Stomach (tissue), 9 donors: ENCODE results near the gene NDOR1. TPM values are rescaled to one million over a fixed set of nuclear protein-coding genes. Genes with fewer than 3 reads are reported as not detected.
A peak's percentile ranks its signal among the peaks of the same experiment; 100 is the strongest.

Source experiments
- DNase-seq, 2 donors: peaks; one replicate each; pipeline versions ENCODE4 v3.0.0 to v3.0.0-alpha.2; 2013 to 2019
- H3K27ac ChIP-seq, 5 donors: fragments of 200-600 bp in 4 of 5; sonication (generic) in 4 of 5; one replicate each; pipeline ENCODE4 v1.5.1; 2013 to 2019; ENCODE audit warnings: mild to moderate bottlenecking in 1 of 5, moderate library complexity in 1 of 5
- H3K27me3 ChIP-seq, 3 donors: fragments of 200-600 bp; sonication (generic); one replicate each; pipeline ENCODE4 v1.5.1; 2017 to 2019; ENCODE audit warnings: mixed run types in 1 of 3
- H3K36me3 ChIP-seq, 4 donors: fragments of 200-600 bp; sonication (generic); 1 replicate in 3 of 4; 2 replicates in 1 of 4; pipeline ENCODE4 v1.5.1; 2016 to 2019
- H3K4me1 ChIP-seq, 4 donors: fragments of 200-600 bp; sonication (generic); one replicate each; pipeline ENCODE4 v1.5.1; 2016 to 2019
- H3K4me3 ChIP-seq, 4 donors: fragments of 200-600 bp; sonication (generic) in 3 of 4; one replicate each; pipeline ENCODE4 v1.5.1; 2016 to 2019; ENCODE audit warnings: mild to moderate bottlenecking in 1 of 4
- H3K9me3 ChIP-seq, 4 donors: fragments of 200-600 bp; sonication (generic); one replicate each; pipeline ENCODE4 v1.5.1; 2016 to 2019
- EP300 ChIP-seq: sonication (generic); formaldehyde crosslinking; IDR thresholded peaks from one replicate; pipeline ENCODE4 v1.6.1; 2017; ENCODE audit warnings: antibody characterized with exemption
- POLR2A ChIP-seq, 4 donors: fragments of 450-650 bp; IDR thresholded peaks; one replicate each; pipeline ENCODE4 v1.6.1; 2016; ENCODE audit warnings: antibody characterized with exemption in 4 of 4, control low read depth in 2 of 4, mild to moderate bottlenecking in 1 of 4, moderate library complexity in 1 of 4
- POLR2AphosphoS5 ChIP-seq, 3 donors: sonication (generic); formaldehyde crosslinking; IDR thresholded peaks; one replicate each; pipeline ENCODE4 v1.6.1; 2016; ENCODE audit warnings: antibody characterized with exemption in 3 of 3
- WGBS, 5 donors: extraction: QIAGEN DNeasy Blood & Tissue Kit in 3 of 5; methylation state at CpG; one replicate each; pipeline versions ENCODE4 v1.1.5 to v1.1.7; 2013 to 2018; 5-methylcytosine and 5-hydroxymethylcytosine counted together
- intact Hi-C: fragments of 100-400 bp; cut with DNase I; formaldehyde crosslinking; loops from one replicate; pipeline ENCODE4 v1.15.1; 2023; ENCODE audit warnings: low total_unique reads
- polyA plus RNA-seq, 3 donors: library from polyadenylated mRNA; stranded (reverse); fragments of 200-250 nt; gene quantifications; one replicate each; pipeline ENCODE4 v1.2.3, GENCODE V29; 2013
- total RNA-seq, 5 donors: library from RNA; depleted of rRNA; stranded (reverse); fragments of >200 nt; gene quantifications; one replicate each; pipeline versions ENCODE4 v1.1.0 to v1.2.3, GENCODE V29; 2014 to 2016
- TF ChIP-seq, protein P1 (sequence below), 7 experiments: fragments of 450-650 bp in 4 of 7; fragments of 200-600 bp in 3 of 7; sonication (generic) in 3 of 7; IDR thresholded peaks; one replicate each; pipeline ENCODE4 v1.5.1; 2016 to 2019; ENCODE audit warnings: antibody characterized with exemption in 7 of 7, control low read depth in 2 of 7, mild to moderate bottlenecking in 1 of 7
- donor health status: healthy with polysubstance abuse.
- donor health status: Bipolar disorder and iron deficiency.
- donor health status: healthy.

NDOR1 gene
- total and polyA plus RNA-seq, 8 donors, result 0.89 to 105 (median 7.9) TPM

DNA sequence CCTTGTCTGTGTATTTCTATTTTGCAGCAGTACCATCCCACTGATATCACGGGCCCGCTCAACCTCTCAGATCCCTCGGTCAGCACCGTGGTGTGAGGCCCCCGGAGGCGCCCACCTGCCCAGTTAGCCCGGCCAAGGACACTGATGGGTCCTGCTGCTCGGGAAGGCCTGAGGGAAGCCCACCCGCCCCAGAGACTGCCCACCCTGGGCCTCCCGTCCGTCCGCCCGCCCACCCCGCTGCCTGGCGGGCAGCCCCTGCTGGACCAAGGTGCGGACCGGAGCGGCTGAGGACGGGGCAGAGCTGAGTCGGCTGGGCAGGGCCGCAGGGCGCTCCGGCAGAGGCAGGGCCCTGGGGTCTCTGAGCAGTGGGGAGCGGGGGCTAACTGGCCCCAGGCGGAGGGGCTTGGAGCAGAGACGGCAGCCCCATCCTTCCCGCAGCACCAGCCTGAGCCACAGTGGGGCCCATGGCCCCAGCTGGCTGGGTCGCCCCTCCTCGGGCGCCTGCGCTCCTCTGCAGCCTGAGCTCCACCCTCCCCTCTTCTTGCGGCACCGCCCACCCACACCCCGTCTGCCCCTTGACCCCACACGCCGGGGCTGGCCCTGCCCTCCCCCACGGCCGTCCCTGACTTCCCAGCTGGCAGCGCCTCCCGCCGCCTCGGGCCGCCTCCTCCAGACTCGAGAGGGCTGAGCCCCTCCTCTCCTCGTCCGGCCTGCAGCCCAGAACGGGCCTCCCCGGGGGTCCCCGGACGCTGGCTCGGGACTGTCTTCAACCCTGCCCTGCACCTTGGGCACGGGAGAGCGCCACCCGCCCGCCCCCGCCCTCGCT lies 37.5 kb upstream of the NDOR1 start:
- 2 to 7% (median 4%) methylated on average over 15 to 57 of the region's 57 CpGs for WGBS, 5 donors
- peak overlapping the region in 1 of 5 donors; percentile 66 for H3K27ac ChIP-seq
- peaks cover 28 to 100% (median 96%) of the 10 kb centered on the region in 3 donors for H3K27me3 ChIP-seq
- H3K4me1 ChIP-seq, result peaks cover 47 to 69% (median 54%) of the 10 kb centered on the region in 4 donors
- H3K9me3 ChIP-seq, result no peaks in the 10 kb centered on the region
- H3K36me3 ChIP-seq, result no peaks in the 10 kb centered on the region
- intact Hi-C loops, result no loop called here
- TF ChIP-seq EP300, result no peak
- TF ChIP-seq, protein P1, sequence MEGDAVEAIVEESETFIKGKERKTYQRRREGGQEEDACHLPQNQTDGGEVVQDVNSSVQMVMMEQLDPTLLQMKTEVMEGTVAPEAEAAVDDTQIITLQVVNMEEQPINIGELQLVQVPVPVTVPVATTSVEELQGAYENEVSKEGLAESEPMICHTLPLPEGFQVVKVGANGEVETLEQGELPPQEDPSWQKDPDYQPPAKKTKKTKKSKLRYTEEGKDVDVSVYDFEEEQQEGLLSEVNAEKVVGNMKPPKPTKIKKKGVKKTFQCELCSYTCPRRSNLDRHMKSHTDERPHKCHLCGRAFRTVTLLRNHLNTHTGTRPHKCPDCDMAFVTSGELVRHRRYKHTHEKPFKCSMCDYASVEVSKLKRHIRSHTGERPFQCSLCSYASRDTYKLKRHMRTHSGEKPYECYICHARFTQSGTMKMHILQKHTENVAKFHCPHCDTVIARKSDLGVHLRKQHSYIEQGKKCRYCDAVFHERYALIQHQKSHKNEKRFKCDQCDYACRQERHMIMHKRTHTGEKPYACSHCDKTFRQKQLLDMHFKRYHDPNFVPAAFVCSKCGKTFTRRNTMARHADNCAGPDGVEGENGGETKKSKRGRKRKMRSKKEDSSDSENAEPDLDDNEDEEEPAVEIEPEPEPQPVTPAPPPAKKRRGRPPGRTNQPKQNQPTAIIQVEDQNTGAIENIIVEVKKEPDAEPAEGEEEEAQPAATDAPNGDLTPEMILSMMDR (IDR thresholded peaks at IDR 0.05), result no peak
- no peak for TF ChIP-seq POLR2AphosphoS5 (IDR thresholded peaks at IDR 0.05)
- no peak for TF ChIP-seq POLR2A (IDR thresholded peaks at IDR 0.05)
- H3K4me3 ChIP-seq, result peak overlapping the region; percentile 42 to 56 (median 46)
- DNase-seq, result peak; percentile 76 to 78

DNA sequence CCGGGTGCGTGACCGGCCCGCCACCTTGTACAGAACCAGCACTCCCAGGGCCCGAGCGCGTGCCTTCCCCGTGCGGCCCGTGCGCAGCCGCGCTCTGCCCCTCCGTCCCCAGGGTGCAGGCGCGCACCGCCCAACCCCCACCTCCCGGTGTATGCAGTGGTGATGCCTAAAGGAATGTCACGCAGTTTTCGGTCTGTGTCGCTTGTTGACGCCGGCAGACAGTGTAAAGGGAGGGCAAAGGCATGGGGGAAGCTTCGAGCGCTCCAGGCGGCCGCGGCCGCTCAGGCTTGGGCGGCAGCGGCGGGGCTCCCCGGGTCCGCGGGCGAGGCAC lies 37.0 kb upstream of the NDOR1 start:
- Histone ChIP-seq H3K4me1 (peaks cover 43 to 70% (median 51%) of the 10 kb centered on the region in 4 donors), H3K4me3 (peak overlapping the region; percentile 42 to 56 (median 46)), H3K9me3 (no peaks in the 10 kb centered on the region), H3K36me3 (no peaks in the 10 kb centered on the region), H3K27me3 (peaks cover 28 to 100% (median 94%) of the 10 kb centered on the region in 3 donors), H3K27ac (peak overlapping the region in 2 of 5 donors; percentile 66 to 74)
- intact Hi-C loops, result no loop called here
- no peak for TF ChIP-seq POLR2A (IDR thresholded peaks at IDR 0.05)
- TF ChIP-seq EP300, result no peak
- no peak for TF ChIP-seq POLR2AphosphoS5 (IDR thresholded peaks at IDR 0.05)
- TF ChIP-seq, protein P1 (IDR thresholded peaks at IDR 0.05), result no peak
- DNase-seq, result peak in 1 of 2 donors; percentile 45
- WGBS, 5 donors, result 0 to 2% (median 0%) methylated on average over 16 to 36 of the region's 36 CpGs

DNA sequence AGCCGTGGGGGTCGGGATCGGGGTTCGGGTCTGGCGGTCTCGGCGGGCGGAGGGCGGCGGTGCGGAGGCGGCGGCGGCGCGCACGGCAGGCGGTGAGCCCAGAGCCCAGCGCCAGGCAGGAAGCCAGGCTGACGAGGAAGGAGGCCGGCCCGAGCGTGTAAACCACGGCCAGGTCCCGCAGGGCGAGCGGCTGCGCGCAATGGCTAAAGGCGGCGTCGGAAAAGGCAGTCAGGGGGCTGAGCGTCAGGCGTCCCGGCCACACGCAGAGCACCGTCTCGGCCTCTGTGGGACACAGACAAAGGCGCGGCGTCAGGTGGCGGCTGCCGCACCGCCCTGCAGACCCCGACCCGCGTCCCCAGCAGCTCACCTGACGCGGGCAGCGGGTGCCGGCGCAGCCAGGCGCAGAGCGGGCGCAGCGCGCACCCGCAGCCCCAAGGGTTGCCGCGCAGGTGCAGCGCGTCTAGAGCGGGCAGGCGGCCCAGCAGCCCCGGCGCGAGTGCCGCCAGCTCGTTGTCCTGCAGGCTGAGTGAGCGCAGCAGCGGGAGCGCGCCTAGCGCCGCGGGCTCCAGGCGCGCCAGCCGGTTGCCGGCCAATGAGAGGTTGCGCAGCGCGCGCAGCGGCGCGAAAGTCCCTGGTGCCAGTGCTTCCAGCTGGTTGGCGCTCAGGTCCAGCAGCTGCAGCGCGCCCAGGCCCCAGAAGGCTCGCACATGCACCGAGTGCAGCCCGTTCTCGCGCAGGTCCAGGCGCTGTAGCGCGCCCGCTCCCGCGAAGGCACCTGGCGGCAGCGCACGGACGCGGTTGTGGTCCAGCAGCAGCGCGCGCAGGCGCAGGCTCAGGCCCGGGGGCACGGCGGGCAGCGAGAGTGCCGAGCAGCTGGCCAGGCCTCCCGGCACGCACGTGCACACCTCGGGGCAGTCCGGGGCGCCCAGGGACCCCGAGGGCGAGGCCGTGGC lies 36.3 kb upstream of the NDOR1 start:
- Histone ChIP-seq H3K27me3 (peaks cover 28 to 100% (median 88%) of the 10 kb centered on the region in 3 donors), H3K36me3 (no peaks in the 10 kb centered on the region), H3K4me1 (peaks cover 43 to 76% (median 55%) of the 10 kb centered on the region in 4 donors), H3K4me3 (peak overlapping the region; percentile 42 to 56 (median 46)), H3K9me3 (no peaks in the 10 kb centered on the region), H3K27ac (peak overlapping the region; percentile 18 to 74 (median 25))
- WGBS, 5 donors, result 0 to 3% (median 1%) methylated on average over 20 to 124 of the region's 124 CpGs
- DNase-seq, result peak; percentile 73 to 86
- intact Hi-C loops, result no loop called here
- TF ChIP-seq, protein P1 (IDR thresholded peaks at IDR 0.05), result no peak
- TF ChIP-seq POLR2AphosphoS5 (IDR thresholded peaks at IDR 0.05) (peak in 1 of 3 donors; percentile 41), EP300 (no peak)

DNA sequence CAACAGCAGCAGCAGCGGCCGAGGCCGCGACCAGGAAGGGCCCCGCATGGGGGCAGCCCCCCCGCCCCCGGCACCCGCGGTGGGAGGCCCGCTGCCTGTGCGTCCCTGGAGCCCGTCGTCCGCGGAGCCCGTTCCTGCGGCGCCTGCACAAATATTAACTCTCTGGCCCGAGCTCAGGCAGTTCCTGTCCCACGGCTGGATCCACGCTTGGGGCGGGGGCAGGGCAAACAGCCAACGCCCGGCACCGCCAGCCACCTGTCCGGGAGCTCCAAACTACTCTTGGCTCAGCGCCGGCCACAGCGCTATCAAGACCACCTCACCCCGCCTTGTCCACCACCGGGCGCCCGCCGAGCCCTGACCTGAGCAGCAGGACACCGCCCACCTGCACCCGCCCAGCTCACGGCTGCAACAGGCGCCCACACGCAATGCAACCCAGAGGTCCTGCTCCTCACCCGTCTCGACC lies 35.6 kb upstream of the NDOR1 start, which contains the start of gene LRRC26:
Gene LRRC26 (minus strand): TSS at position 156 of the 463 bp plus-strand sequence. CDS start 108 bp downstream, at position 48.
- TF ChIP-seq, protein P1 (IDR thresholded peaks at IDR 0.05), result no peak
- no peak for TF ChIP-seq EP300
- TF ChIP-seq POLR2A (IDR thresholded peaks at IDR 0.05), result no peak
- TF ChIP-seq POLR2AphosphoS5 (IDR thresholded peaks at IDR 0.05), result no peak
- Histone ChIP-seq H3K4me3 (peak within 1 kb of the TSS; percentile 42 to 56 (median 46)), H3K36me3 (no peaks in the 10 kb centered on the region), H3K9me3 (no peaks in the 10 kb centered on the region), H3K27ac (peak within 1 kb of the TSS; percentile 18 to 74 (median 25)), H3K27me3 (peaks cover 20 to 98% (median 80%) of the 10 kb centered on the region in 3 donors), H3K4me1 (peaks cover 50 to 84% (median 63%) of the 10 kb centered on the region in 4 donors)
- WGBS, 5 donors, result 6 to 28% (median 13%) methylated on average over 10 to 41 of the region's 41 CpGs
- intact Hi-C loops, result no loop called here
- DNase-seq, result peak; percentile 52 to 79
